HG03175 (cell line): ENCODE measurements around the gene SDE2.
A peak's percentile ranks its signal among the peaks of the same experiment; 100 is the strongest.

Source experiments
- ATAC-seq: cut with Tn5 transposase; IDR thresholded peaks from one replicate; pipeline ENCODE4 v1.9.1; 2021; ENCODE audit warnings: mild to moderate bottlenecking, moderate library complexity; ENCODE audit not compliant: unreplicated experiment

The SDE2 gene

DNA sequence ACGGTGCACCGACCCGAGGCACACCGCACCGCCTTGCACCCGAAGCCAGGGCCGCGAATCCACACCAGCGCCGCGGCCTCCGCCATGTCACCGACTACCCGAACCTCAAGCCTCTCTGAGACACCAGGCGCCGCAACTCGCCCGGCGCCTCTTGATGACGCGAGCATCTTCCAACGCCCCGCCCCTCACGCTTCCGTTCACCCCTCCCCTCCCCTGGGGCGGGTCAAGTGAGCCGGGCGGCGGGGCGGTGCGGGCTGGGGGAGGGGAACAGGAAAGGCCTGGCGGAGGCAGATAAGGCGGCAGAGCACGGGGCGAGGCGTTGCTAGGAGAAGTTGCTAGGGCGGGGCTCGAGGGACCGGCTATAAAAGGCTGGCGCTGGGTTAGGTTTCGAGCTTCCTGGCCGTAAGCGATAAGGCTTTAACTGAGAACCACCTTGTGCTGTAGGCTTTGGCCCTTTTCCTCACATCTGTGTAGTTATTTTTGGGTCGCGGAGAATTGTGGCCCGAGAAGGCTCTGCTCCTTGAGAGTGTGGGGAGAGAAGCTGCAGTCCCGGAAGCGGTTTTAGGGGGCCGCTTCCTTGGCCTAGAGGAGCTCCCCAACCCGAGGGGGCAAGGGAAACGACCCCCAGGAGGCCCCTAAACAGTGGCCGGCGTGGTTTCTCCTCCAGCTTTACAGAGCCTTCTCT lies at the start of gene SDE2:
Gene SDE2 (minus strand): TSS at position 117 of the 685 bp plus-strand sequence. CDS start 31 bp downstream, at position 86.
- ATAC-seq = peak; percentile 77

- no peak for ATAC-seq
Measured at GRCh38 chr1:226048886-226049285, 49.7 kb upstream of the SDE2 start.

- ATAC-seq = no peak
Measured at GRCh38 chr1:226047495-226047894, 48.4 kb upstream of the SDE2 start.

DNA sequence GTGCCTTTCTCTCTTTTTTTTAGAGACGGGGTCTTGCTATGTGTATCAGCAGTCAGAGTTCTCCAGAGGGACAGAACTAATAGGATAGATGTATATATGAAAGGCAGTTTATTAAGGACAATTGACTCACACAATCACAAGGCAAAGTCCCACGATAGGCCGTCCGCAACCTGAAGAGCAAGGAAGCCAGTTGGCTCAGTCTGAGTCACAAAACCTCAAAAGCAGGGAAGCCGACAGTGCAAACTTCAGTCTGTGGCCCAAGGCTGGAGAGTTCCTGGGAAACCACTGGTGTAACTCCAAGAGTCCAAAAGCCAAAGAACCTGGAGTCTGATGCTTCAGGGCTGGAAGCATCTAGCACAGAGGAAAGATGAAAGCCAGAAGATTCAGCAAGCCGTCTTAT lies 47.1 kb upstream of the SDE2 start:
- no peak for ATAC-seq

DNA sequence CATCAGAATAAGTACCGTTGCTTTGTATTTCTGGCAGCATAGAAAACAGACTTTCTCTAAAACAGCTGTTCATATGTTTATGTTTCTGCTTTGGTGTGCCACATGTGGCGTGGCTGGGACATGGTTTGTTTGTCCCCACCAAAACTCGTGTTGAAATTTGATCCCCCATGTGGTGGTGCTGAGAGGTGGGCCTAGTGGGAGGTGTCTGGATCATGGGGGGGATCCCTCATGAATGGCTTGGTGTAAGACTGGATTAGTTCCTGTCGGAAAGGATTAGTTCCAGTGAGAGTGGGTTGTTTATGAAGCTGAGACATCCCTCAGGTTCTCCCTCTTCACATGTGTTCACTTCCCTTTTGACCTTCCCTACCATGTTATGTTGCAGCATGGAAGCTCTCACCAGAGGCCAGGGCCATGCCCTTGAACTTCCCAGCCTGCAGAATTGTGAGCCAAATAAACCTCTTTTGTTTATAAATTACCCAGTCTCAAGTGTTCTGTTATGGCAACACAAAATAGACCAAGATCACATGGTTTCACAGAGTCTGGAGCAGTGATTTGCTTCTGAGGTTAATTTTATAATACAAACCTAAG lies 45.5 kb upstream of the SDE2 start:
- ATAC-seq = no peak

- no peak for ATAC-seq
Measured at GRCh38 chr1:226041419-226041818, 42.3 kb upstream of the SDE2 start.

GRCh38 chr1:226038661-226039060 lies 39.5 kb upstream of the SDE2 start:
- no peak for ATAC-seq

GRCh38 chr1:226035915-226036314 lies 36.8 kb upstream of the SDE2 start:
- no peak for ATAC-seq

DNA sequence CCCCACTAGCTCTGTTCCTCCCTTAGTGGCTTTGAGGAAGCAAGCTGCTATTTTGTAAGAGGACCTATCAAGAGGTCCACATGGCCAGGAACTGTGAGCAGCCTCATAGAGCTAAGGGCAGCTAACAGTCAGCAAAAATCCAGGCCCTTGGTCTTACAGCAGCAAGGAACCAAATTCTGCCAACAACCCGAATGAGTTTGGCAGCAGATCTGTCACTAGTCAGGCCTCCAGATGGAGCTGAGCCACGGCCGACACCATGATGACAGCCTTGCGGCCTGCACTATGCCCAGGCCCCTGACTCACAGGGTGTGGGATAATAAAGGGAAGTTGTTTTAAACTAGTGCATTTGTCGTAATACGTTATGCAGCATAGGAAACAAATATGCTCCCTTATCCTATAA lies 35.3 kb upstream of the SDE2 start:
- no peak for ATAC-seq

DNA sequence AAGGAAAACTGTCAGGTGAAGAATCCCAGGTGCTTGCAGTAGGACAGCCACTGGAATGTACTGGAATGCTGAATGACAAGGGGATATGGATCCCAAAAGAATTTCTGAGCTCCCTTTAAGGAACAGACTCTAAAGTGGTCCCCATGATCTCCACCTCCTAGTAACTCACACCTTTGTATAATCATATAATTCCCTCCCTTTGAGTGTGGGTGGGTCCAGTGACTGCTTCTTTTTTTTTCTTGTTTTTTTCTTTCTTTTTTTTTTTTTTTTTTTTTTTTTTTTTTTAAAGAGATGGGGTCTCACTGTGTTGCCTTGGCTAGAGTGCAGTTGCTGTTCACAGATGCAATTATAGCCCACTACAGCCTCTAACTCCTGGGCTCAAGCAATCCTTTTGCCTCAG lies 34.8 kb upstream of the SDE2 start:
- no peak for ATAC-seq

DNA sequence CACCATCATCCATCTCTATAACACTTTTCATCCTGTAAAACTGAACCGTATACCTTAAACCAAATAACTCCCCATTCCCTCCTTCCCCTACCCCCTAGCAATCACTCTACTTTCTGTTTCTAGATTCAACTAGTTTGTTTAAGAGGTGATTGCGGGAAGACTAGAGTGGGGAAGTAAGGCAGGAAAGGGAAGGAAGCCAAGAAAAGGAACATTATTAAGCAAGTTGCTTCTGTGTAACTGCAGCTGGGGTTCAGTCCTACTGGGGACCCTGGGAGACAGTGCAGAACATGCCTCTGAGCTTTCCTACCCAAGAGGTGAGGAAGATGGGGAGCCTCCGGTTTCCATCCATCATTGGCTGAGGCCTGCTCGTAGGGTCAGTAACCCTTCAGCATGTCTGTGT lies 34.4 kb upstream of the SDE2 start:
- no peak for ATAC-seq

- ATAC-seq = no peak
Measured at GRCh38 chr1:226029568-226030225, 30.6 kb upstream of the SDE2 start.

GRCh38 chr1:226029093-226029496 lies 30.0 kb upstream of the SDE2 start:
- ATAC-seq = peak; percentile 96

- no peak for ATAC-seq
Measured at GRCh38 chr1:226027538-226028217, 28.5 kb upstream of the SDE2 start.

DNA sequence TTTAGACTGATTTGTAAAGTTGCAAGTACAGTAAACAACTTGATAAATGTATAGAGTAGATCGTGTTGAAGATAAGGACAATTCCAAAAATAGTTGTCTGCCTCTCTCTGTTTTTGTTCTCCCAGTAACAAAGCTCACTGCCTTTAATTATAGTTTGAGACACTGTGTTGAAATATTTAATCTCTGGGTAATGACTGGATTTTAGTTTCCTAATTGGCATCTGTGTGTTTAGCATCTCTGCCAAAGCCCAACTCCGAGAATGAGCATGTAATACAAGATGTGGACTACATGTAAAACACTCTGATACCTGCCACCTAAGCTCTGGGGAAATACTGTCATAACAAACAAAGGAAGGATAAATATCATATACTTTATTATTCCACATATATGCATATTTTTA lies 27.7 kb upstream of the SDE2 start:
- no peak for ATAC-seq

- no peak for ATAC-seq
Measured at GRCh38 chr1:226023735-226024134, 24.6 kb upstream of the SDE2 start.

DNA sequence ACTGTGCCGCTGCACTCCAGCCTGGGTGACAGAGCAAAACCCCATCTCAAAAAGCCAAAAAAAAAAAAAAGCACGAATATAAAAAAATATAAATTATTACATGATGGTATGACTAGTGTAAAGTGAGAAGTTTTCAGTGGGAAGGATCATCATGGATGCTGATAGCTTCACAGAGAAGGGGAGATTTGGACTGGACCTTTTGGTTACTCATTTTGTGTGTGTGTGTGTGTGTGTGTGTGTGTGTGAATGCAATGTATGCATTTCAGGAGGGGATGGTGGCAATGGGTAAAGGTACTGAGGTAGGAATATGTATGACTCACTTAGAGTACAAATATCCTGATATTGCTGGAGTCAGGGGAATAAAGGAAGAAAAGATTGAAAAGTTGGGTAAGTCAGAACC lies 22.7 kb upstream of the SDE2 start:
- ATAC-seq = no peak

DNA sequence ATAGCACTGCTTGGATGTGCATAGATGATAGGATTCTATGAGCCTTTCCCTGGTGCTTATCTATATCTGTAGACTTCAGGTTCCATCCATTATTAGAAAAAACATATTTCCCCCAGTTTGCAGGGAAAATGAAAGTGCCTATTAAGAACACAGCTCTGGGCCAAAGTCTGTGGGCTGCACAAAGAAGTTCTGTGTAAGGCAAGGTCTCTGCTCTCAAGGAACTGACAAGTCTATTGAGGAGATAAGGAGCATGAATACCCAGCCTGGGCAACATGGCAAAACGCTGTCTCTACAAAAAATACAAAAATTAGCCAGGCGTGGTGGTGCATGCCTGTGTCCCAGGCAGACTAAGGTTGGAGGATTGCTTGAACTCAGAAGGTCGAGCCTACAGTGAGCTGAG lies 22.3 kb upstream of the SDE2 start:
- no peak for ATAC-seq

GRCh38 chr1:226019572-226019971 lies 20.4 kb upstream of the SDE2 start:
- ATAC-seq = no peak

- ATAC-seq = no peak
Measured at GRCh38 chr1:226017070-226017469, 17.9 kb upstream of the SDE2 start.

- ATAC-seq = no peak
Measured at GRCh38 chr1:226009650-226010044, 10.5 kb upstream of the SDE2 start.
